Stimulated activated CD4-positive, alpha-beta T cell treated with anti-CD3 and anti-CD28 coated beads, Interleukin-1b, Interleukin-23, amount 100 ng/mL, for 4 hours (primary cell): ENCODE data around the gene PTPRA.

Source experiments
- DNase-seq, 2 donors: peaks; one replicate each; pipeline ENCODE4 v3.0.0-alpha.2; 2020; ENCODE audit warnings: low read depth in 2 of 2

The PTPRA gene

DNA sequence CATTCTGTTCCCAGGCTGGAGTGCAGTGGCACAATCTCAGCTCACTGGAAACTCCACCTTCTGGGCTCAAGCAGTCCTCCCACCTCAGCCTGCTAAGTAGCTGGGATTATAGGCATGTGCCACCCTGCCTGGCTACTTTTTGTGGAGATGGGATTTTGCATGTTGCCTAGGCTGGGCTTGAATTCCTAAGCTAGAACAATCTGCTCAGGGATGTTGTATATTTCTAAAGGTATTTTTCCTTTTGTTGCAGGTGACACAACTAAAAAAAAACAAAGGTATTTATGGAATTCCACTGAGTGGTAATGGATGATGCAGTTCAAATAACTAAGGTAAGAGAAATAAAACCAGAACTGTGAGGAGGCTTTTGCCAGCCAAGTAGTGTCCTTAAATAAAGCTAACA lies 49.7 kb downstream of the PTPRA start:
- no peak for DNase-seq

DNA sequence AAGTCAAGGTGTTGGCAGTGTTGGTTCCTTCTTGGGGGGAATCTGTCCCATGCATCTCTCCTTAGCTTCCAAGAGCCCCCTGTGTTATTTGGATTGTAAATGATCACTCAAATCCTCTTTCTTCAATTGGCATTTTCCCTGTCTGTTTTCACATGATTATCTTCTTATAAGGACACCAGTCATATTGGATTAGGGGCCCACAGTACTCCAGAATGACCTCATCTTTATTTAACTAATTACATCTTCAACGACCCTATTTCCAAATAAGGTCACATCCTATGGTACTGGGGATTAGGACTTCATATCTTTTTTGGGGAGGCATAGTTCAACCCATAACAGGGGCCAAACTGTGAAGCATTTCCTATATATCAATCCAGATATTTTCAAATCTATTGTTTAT lies 57.3 kb downstream of the PTPRA start:
- no peak for DNase-seq

DNA sequence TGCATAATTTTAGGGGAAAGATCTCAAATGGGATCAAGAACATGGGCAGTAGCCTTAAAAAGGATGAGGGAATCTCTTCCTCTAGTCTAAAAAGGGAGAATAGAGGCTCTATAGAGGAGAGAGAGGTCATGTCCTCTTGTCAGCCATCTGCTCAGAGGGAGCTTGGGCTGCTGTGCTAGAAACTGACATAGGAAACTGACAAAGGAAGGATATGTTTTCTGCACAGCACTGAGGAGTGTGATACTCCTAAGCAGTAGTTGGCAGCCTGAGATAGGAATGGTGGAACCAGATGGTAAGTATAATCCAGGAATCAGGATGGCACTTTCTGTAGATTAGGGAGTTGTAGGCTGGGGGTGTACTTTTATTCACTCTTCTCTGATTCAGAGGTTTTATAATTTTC lies 59.2 kb downstream of the PTPRA start:
- no peak for DNase-seq

DNA sequence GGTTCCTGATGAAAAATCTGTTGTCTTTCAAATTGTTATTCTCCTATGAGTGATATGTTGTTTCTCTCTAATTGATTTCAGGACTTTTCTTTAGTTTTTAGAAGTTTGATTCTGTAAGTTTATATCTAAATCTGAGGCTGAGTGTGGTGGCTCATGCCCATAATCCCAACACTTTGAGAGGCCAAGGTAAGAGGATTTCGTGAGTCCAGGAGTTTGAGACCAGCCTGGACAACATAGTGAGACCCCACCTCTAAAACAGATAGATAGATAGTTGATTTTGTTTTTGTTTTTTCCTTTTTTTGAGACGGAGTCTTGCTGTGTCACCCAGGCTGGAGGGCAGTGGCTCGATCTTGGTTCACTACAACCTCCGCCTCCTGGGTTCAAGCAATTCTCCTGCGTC lies 64.6 kb downstream of the PTPRA start:
- DNase-seq: no peak

DNA sequence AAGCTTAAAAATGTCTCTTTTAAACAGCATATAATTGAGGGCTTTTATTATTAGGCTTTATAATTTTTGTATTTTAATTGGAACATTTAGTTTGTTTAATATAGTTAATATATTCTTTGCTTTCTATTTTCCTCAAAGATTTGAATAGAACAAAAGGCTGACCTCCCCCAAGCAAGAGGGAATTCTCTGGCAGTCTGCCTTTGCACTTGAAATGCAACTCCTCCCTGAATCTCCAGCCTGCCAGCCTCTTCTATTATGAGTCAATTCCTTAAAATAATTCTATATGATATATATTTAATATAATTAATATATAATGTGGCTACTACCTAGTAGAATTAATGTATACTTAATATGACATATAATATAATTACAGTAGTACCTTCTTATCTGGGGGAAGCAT lies 69.2 kb downstream of the PTPRA start:
- DNase-seq: no peak

DNA sequence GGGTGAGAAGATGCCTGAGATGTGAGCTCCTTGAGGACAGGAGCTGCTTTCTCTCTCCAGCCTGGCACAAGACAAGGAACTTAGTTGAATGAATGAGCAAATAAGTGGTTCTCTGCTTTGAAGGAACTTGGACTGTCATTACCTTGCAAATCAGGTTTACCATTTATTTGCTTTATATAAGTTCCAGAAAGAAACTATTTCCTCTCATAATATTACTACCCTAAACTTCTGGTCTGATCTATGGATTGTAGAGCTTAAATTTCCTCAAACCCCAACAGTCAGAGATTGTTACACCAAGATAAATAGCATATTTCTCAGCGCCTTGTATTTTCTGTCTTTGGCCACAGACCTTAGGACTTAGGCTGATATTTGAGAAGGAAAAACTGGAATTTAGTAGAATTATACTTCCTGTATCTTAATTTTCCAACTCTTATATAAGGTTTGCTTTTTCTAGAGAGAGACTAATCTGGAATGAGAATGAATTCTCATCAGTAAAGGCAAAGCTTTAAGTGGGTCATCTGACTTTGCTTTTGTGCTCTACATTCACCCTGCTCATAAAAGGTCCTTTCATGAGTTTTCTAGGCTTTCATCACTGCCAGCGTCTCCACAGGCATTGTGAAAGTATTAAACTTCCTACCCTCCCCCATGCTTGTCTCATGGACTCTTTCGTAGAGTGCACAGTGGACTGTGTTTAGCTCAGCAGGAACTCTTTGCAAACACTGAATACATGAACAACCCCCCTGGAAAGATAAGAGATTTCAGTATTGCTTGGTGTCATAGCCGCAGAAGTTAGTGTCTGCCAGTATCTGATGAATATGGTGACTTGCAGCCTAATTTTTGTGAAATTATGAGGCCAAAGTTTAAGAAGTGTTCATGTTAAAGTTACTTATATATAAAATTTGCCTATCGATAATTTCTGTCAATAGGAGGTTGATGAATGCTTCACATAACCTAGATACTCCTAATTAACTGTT lies 74.0 kb downstream of the PTPRA start:
- no peak for DNase-seq

DNA sequence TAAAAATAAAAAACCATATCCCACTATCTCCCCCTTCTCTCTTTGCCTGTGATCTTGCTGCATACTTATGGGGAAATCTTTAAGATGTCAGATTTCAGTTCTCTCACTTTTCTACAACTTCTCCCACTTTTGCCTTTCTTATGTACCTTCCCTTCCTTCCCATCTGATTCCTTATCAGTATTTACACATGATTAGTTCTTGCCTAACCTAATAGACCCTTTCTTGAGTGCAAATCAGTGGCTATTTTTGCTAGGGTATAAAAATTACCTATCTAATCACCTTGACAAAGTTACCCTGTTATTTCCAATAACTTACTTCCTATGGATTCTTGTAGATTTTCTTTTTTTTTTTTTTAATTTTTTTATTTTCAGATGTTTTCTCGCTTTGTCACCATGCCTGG lies 75.7 kb downstream of the PTPRA start:
- DNase-seq: no peak

DNA sequence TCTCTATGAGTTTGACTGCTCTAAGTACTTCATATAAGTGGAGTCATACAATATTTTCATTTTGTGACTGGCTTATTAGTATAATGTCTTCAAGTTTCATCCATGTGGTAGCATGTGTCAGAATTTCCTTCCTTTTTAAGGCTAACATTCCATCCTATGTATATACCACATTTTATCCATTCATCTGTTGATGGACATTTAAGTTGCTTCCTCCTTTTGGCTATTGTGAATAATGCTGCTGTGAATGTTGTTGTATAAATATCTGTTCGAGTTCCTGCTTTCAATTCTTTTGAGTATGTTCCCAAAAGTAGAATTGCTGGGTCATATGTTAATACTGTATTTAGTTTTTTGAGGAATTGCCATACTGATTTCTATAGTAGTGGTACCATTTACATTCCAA lies 79.5 kb downstream of the PTPRA start:
- DNase-seq: no peak

DNA sequence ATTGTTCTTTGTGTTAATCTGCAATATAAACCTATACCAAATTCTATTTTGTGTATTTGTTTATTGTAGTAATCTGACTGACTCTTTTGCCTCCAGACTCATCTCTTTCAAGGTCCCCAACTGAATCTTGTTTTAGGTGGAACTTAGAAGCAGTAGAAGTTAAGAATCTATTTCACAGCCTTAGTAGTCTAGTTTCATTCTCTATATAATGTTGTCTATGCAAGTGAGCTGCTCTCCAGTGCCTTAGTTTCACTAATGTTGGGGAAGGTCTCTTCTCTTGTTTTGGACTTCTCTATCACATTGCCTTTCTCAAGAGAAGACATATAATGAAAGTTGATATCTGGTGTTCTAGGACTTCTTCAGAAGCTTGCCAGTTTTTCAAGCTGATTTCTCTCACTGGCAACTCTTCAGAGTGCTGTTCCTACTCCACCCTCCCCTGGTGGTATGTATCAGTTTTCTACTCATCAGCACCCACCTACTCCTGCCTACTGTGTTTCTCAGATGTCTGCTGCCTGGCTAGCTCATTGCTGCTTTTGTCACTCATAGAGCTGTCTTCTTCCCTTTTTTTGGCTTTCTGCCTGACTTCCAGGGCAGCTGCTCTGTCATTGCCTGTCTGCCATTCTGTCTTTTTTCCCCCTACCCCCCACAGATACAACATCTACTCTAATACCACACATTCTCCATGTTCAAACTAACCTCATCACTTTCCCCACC lies 82.1 kb downstream of the PTPRA start:
- no peak for DNase-seq

DNA sequence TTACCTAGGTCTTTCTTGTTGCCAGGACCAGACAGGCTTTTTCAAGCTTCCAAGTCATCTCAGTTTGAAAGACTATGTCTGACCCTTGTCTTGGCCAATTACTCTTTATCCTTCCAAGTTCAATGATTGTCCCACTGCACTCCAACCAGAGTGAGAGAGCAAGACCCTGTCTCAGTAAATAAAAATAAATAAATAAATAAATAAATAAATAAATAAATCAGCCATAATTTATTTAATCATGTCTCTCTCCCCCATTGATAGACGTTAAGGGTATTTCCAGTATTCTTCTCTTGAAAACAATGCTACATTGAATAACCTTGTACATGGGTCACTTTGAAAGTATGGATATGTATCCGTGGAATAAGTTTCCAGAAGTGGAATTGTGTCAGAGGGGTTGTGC lies 83.2 kb downstream of the PTPRA start:
- DNase-seq: no peak

DNA sequence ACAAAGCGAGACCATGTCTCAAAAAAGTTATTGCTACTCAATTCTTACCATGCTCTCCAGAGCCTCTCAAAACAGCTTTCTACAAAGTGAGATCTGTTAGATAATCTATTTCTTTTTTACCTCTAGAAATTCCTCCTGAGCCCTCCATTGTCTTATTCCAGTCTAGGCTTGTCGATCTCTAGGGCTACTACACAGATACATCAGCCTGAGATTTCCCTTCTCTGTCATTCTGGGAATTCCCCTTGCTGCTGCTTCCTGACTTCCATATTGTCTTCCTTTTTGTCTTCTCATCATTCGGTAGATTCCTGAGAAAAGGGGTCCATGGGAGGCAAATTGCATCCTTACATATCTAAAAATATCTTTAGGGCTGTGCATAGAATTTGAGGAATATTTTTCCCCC lies 94.6 kb downstream of the PTPRA start:
- DNase-seq: no peak

DNA sequence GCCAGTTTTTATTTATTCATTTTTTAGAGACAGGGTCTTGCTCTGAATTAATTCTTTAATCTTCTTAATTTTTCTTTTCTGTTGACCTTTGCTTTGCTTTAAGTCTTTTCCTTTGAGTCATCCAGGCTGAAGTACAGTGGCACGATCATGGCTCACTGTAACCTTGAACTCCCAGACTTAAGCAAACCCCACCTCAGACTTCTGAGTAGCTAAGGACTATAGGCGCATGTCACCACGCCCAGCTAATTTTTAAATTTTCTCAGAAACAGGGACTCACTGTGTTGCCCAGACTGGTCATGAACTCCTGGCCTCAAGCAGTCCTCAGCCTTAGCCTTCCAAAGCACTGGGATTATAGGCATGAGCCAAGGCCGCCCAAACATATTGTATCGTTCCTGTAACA lies 98.8 kb downstream of the PTPRA start:
- DNase-seq: no peak

DNA sequence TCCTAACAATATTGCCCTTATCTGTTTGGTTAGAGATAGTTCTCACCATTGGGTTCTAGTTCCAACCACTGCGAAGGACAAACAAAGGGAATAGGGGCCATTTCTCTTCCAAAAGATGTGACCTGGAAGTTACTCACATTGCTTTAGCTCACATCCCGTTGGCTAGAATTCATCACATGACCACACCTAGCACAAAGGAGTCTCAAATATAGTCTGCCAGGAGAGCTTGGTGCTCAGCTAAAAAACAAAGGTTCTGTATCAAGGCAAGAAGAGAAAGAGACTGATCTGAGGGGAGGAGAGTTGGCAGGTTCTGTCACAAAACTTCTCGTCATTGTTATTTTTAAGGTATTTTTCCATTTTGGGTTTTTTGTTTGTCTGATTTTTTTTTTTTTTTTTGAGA lies 100.3 kb downstream of the PTPRA start:
- DNase-seq: no peak

DNA sequence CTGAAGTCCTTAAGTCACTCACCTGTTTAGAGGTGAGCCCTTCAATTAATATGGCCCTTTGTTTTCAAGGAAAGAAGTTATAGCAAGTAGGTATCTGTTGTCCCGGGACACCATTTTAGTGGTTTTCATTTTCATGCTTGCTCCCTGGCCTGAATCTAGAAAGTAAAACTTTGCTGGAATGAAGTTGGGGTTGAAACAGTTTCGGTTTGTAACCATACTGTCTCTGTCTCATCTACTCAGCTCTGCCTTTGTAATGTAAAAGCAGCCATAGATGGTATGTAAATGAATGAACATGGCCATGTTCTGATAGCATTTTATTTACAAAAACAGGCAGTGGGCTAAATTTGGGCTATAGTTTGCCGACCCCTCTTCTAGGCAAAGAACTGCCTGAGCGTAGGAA lies 105.2 kb downstream of the PTPRA start:
- DNase-seq: no peak

DNA sequence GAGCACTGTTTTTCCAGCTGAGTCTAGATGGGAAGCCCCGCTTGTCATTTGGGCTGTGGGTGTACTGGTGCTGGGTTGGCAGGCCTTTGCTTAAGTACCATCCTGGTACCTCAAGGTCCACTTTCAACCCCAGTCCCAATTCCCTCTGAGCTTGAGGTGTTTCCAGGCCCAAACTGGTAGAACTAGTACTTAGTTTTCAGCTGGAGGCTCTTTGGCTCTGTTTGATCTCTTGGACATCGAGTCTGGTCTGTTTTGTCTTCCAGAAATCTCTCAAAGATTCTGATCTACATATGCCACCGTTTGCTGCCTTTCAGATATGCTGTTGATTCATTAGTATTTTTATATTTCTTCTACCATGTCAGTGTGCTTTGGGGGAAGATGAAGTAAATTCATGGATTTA lies 108.4 kb downstream of the PTPRA start:
- no peak for DNase-seq

DNA sequence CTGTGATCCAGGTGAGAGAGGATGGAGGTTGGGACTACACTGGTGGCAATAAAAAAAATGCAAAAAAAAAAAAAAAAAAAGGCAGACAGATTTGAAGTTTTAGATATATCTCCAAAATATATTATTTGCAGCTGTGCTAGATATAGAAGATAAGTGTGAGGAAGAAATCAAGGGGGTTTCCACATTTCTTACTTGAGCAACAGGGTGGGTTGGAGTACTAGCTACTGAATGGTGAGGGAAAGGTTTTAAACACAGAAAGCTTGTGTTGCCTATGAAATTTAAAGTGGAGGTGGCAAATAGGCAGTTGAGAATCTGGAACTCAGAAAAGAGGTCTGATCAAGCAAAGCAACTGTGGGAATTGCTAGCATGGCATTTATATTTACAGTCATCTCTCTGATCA lies 110.2 kb downstream of the PTPRA start:
- no peak for DNase-seq

DNA sequence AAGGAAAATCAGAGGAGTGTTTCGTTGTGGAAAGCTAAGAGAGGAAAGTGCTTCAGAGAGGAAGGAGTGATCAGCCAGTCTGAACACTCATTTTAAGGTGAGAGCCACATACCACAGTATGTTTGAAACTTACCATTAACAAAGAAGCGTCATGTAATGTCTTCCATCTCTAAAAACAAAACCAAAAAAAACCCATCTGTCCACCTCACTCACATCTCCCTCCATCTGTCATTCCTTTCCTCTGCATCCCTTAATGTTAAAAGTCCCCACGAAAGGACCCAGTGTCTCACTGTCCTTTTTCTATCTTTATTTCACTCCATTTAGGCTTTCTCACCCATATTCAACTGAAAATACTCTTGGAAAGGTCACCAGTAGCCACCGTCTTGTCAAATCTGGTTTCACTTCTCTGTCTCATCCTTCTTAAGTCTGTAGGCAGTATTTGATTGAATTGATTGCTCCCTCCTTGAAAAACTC lies 110.8 kb downstream of the PTPRA start:
- DNase-seq: no peak

DNA sequence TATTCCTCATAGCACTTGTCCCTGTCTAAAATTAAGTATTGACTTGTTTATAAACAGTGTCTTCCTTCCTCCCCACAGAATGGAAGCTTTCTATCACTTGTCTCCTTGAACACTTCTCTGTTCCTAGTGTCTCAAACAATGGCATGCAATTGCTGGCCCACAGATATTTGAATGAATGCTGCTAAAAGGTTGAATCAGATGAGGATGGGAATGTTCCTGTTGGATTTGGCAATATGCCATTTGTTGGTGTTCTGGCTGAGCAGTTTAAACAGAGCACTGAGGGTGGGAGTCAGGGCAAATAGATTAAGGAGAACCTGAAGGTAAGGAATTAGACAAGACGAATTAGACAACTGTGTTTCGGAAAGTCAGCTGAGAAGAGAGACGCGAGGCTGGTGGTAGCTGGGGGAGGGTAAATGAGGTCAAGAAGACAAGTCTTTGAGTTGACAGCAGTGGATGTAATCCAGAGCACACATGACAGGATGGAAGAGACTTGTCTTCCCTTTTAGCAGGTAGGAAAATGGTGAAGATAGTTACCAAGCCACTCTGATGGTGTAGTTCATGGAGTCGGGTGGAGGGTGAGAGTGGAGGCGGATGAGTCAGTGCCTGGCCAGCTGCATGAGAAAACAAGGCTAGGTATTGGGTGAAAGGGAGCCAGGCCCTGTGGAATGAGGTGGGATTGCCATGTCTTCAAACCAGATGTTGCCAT lies 111.8 kb downstream of the PTPRA start:
- DNase-seq: peak in 1 of 2 donors; percentile 6

DNA sequence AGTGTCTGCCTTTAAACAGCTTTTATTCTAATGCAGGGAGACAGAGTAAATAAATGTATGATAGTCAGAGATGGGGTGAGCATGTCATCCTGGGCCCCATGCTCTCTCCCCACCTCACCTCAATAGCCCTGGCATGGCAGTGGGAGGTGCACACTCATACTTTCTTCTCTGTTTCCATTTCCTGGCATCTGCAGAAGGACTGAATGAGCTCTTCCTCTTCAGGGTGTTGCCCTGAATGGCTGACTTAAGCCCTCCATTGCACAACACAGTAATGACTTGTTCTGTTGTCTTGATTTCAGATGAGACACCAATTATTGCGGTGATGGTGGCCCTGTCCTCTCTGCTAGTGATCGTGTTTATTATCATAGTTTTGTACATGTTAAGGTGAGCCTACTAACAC lies 113.2 kb downstream of the PTPRA start:
- peak in 1 of 2 donors; percentile 21 for DNase-seq

DNA sequence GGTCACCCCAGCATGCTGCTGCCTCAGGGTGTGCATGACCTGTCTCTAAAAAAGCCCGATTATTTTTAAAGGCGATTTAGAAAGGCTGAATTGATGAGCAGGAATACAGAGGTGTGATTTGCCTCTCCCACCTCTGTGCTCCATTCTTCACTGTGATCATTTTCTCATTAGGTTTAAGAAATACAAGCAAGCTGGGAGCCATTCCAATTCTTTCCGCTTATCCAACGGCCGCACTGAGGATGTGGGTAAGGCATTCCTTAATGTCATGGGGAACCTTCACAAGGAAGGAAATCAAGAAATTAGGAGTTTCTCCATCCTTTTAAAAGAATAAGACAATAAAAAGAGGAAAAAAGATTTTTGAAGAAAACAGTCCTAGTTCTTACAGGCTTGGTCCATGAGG lies 114.6 kb downstream of the PTPRA start:
- no peak for DNase-seq

DNA sequence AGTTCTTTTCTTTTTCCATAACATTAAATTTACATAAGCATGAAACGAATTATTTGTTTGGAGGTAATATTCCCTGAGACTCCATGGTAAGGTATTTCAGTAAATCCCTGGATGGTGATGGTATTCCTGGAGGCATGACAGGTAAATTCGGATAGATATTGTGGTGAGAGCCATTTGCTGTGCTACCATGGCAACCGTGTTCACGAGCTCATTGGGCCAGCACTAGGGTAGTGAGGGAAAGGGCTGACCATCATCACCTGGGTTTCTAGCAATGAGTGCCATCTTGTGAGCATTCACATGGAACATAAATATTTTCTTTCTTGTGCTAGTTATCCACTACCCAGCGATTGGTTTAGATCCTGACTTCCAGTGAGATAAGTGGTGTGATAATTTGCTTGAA lies 118.3 kb downstream of the PTPRA start:
- DNase-seq: no peak

DNA sequence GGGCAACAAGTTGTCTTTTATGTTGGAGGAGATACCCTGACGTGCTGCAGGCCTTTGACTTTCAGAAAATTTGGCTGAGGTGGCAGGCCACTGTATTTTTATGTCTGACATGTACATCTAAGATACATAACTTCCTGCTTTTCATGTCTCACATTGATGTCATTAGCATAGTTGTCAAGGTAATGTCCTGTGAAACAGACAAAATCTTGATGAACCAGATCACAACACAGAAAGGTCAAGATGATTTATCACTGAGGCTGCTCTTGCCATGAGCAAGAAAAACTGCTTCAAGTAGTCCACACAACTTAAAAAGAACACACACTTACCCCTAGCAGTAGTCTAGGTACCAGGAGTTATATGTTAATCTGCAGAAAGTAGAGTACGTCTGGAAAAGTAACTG lies 120.0 kb downstream of the PTPRA start:
- no peak for DNase-seq
